Tibial nerve (tissue), 4 donors: ENCODE measurements around the gene SIPA1. TPM values are rescaled to one million over a fixed set of nuclear protein-coding genes. Genes with fewer than 3 reads are reported as not detected.
"Not testable (repeated sequence)": the region's sequence is repeated elsewhere in the genome, so short reads cannot be mapped to it uniquely, and the experiment has no call there.

ENCODE experiments used
- DNase-seq, 2 donors: peaks; one replicate each; pipeline ENCODE4 v3.0.0-alpha.2; 2019; ENCODE audit warnings: low spot score in 2 of 2
- H3K27ac ChIP-seq, 4 donors: fragments of 200-600 bp; sonication (generic) in 3 of 4; one replicate each; pipeline ENCODE4 v1.5.1; 2017 to 2019; ENCODE audit warnings: mild to moderate bottlenecking in 1 of 4
- H3K27me3 ChIP-seq, 2 donors: fragments of 200-600 bp; sonication (generic) in 1 of 2; one replicate each; pipeline versions ENCODE4 v1.5.1 to v1.6.0; 2017 to 2019
- H3K36me3 ChIP-seq, 3 donors: fragments of 200-600 bp; sonication (generic); one replicate each; pipeline ENCODE4 v1.5.1; 2018 to 2019
- H3K4me1 ChIP-seq, 4 donors: fragments of 200-600 bp; sonication (generic) in 3 of 4; one replicate each; pipeline ENCODE4 v1.5.1; 2017 to 2019
- H3K4me3 ChIP-seq, 4 donors: fragments of 200-600 bp; sonication (generic) in 3 of 4; one replicate each; pipeline ENCODE4 v1.5.1; 2017 to 2019; ENCODE audit warnings: mild to moderate bottlenecking in 1 of 4, moderate library complexity in 1 of 4
- H3K9me3 ChIP-seq, 4 donors: fragments of 200-600 bp; sonication (generic) in 3 of 4; one replicate each; pipeline ENCODE4 v1.5.1; 2017 to 2019
- CTCF ChIP-seq, 5 experiments: fragments of 200-600 bp in 3 of 5; fragments of 450-650 bp in 2 of 5; sonication (generic) in 3 of 5; IDR thresholded peaks; one replicate each; pipeline ENCODE4 v1.5.1; 2016 to 2019; ENCODE audit warnings: antibody characterized with exemption in 5 of 5, mild to moderate bottlenecking in 3 of 5, moderate library complexity in 2 of 5
- EP300 ChIP-seq, 2 donors: sonication (generic); formaldehyde crosslinking; IDR thresholded peaks; one replicate each; pipeline ENCODE4 v1.6.1; 2017; ENCODE audit warnings: antibody characterized with exemption in 2 of 2, mild to moderate bottlenecking in 1 of 2
- POLR2A ChIP-seq, 2 donors: fragments of 450-650 bp; IDR thresholded peaks; one replicate each; pipeline ENCODE4 v1.6.1; 2017; ENCODE audit warnings: antibody characterized with exemption in 2 of 2, mild to moderate bottlenecking in 2 of 2, moderate library complexity in 2 of 2
- WGBS, 2 donors: methylation state at CpG; one replicate each; pipeline ENCODE4 v1.1.5; 2018; 5-methylcytosine and 5-hydroxymethylcytosine counted together
- total RNA-seq, 4 donors: library from RNA; depleted of rRNA; stranded (reverse); fragments of >200 nt; gene quantifications; one replicate each; pipeline ENCODE4 v1.1.0, GENCODE V29; 2016

Gene SIPA1
- total RNA-seq, 4 donors from 2014 or later = 50.2 to 103 (median 65.0) TPM

DNA sequence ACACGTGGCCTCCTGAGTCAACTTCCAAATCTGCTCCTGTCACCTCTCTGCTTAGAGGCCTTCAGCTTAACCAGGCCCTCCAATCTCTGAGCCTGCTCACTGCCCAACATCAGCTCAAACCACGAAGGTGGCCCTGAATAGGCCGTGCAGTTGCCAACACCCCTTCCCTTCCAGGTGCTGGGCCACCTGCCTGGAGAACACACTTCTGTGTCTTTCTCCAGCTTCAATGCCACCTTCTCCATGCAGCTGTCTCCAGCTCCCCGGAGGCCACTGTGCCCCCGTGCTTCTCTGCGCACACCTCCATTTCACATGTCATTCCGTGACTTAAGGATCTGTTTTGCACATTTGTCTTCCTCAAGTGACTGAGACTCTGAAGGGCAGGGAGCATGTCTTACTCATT is 19.5 kb downstream of the SIPA1 start:
- TF ChIP-seq POLR2A (IDR thresholded peaks at IDR 0.05) (no peak), EP300 (IDR thresholded peaks at IDR 0.05) (no peak), CTCF (IDR thresholded peaks at IDR 0.05) (no peak)
- Histone ChIP-seq H3K9me3 (no peaks in the 10 kb centered on the region), H3K36me3 (peaks cover 0 to 81% (median 49%) of the 10 kb centered on the region in 3 donors), H3K27me3 (no peaks in the 10 kb centered on the region), H3K27ac (no peak overlapping the region), H3K4me3 (no peak overlapping the region), H3K4me1 (peaks cover 4 to 45% (median 32%) of the 10 kb centered on the region in 4 donors)
- no peak for DNase-seq
- 88 to 89% methylated on average over 7 of the region's 7 CpGs for WGBS, 2 donors

DNA sequence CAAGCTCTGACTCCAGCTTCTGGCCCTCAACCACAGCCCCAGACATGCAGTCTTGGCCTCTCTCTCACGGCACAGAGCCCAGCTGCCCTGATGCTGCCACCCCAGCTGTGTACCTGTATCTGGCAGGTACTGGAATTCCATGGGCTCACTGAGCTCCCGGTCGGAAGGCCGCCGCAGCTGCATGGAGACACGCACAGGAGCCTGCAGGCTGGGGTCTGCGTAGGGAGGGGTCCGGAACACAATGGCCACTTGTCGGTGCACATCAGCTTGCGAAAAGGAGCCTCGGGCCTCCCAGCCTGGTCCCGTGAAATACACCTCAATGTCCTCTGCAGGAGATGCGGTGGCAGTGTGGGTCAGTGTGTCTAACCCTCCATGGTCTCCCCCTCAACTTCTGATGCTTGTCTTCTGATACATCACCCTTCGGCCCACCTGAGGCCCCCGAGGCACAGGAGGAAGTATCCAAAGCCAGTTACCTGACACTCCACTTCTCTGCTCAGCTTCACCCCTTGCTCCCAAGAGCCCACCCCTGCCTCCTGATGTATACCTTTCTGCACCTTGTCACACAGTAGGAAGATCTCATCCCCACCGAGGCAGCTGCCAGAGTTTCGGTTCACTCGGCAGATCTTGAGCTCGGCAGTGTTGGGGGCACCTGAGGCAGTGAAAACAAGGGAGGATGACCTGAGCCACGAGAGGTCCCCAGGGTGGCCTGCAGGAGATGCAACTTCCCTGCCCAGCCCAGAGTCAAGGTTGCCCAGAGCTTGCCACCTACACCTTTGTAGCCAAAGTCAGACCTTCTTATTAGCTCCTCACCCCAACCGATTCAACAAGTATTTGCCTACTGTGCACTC is 20.5 kb downstream of the SIPA1 start:
- Histone ChIP-seq H3K4me1 (peaks cover 4 to 39% (median 27%) of the 10 kb centered on the region in 4 donors), H3K36me3 (peaks cover 0 to 81% (median 49%) of the 10 kb centered on the region in 3 donors), H3K27me3 (no peaks in the 10 kb centered on the region), H3K9me3 (no peaks in the 10 kb centered on the region), H3K27ac (no peak overlapping the region), H3K4me3 (no peak overlapping the region)
- no peak for DNase-seq
- TF ChIP-seq EP300 (IDR thresholded peaks at IDR 0.05) = no peak
- no peak for TF ChIP-seq POLR2A (IDR thresholded peaks at IDR 0.05)
- no peak for TF ChIP-seq CTCF (IDR thresholded peaks at IDR 0.05)
- WGBS, 2 donors = 86 to 87% methylated on average over 21 of the region's 21 CpGs

- Histone ChIP-seq H3K4me3 (no peak overlapping the region), H3K4me1 (peaks cover 4 to 34% (median 27%) of the 10 kb centered on the region in 4 donors), H3K27me3 (no peaks in the 10 kb centered on the region), H3K36me3 (peaks cover 0 to 68% (median 48%) of the 10 kb centered on the region in 3 donors), H3K9me3 (no peaks in the 10 kb centered on the region), H3K27ac (peak overlapping the region in 1 of 4 donors; percentile 17)
- DNase-seq = no peak
- TF ChIP-seq EP300 (IDR thresholded peaks at IDR 0.05) (no peak), CTCF (IDR thresholded peaks at IDR 0.05) (no peak)
- WGBS, 2 donors = 86 to 93% methylated on average over 7 to 9 of the region's 9 CpGs
Observed at GRCh38 chr11:65660038-65660437, 22.1 kb downstream of the SIPA1 start.

DNA sequence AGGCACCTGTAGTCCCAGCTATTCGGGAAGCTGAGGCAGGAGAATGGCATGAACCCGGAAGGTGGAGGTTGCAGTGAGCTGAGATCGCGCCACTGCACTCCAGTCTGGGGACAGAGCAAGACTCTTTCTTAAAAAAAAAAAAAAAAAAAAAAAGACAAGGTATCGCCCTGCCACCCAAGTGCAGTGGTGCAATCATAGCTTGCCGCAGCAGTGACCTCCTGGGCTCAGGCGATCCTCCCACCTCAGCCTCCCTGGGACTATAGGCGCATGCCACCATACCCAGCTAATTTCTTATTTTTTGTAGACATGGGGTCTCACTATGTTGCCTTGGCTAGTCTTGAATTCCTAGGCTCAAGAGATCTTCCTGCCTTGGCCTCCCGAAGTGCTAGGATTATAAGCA is 23.0 kb downstream of the SIPA1 start:
- peaks cover 4 to 33% (median 27%) of the 10 kb centered on the region in 4 donors for H3K4me1 ChIP-seq
- peak overlapping the region in 2 of 4 donors; percentile 95 to 99 for H3K27ac ChIP-seq
- H3K36me3 ChIP-seq = peaks cover 0 to 59% (median 45%) of the 10 kb centered on the region in 3 donors
- DNase-seq, H3K4me3 ChIP-seq, H3K9me3 ChIP-seq, H3K27me3 ChIP-seq: not testable (repeated sequence)
- WGBS, 2 donors = 90 to 91% methylated on average over 9 of the region's 9 CpGs

DNA sequence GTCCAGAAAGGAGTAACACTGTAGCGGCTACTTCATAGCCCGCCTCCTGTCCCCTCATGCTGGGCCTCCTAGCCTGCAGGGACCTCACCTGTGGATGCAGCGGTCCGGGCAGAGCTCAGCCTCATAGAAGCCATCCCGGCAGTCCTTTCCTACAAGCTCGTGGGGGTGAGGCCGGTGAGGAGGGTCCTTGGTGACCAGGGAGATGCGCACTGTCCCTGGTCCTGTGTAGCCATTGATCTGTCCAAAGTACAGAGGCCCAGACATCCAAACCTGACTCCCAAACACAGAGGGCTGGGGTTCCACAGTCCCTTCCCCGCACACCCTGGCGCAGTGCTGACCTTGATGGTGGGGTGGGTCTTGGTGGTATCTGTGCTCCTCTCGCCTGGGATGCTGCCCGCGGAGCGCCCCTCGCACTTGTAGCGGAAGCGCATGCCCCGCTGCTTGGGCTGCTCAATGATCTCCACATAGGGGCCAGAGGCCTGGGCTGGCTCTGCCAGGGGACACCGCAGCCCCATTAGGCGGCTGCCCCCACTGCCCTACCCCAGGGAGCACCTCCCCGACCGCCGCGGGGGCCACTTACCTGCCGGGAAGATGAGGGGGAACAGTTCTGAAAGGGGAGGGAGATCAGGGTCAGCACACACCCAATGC is 23.8 kb downstream of the SIPA1 start:
- TF ChIP-seq POLR2A (IDR thresholded peaks at IDR 0.05) (no peak), EP300 (IDR thresholded peaks at IDR 0.05) (no peak), CTCF (IDR thresholded peaks at IDR 0.05) (no peak)
- no peak for DNase-seq
- WGBS, 2 donors = 53 to 56% methylated on average over 10 to 18 of the region's 25 CpGs

More for the DNA sequence above, 23.8 kb downstream of the SIPA1 start:
- no peaks in the 10 kb centered on the region for H3K27me3 ChIP-seq
- peak overlapping the region; percentile 88 to 93 (median 90) for H3K4me3 ChIP-seq
- H3K27ac ChIP-seq = peak overlapping the region; percentile 93 to 99 (median 96)
- H3K36me3 ChIP-seq = peaks cover 0 to 51% (median 37%) of the 10 kb centered on the region in 3 donors
- H3K9me3 ChIP-seq = no peaks in the 10 kb centered on the region
- H3K4me1 ChIP-seq = peaks cover 4 to 33% (median 27%) of the 10 kb centered on the region in 4 donors
